Jurkat, Clone E6-1 (cell line): ENCODE measurements around the gene GOLGA6L7. TPM values are rescaled to one million over a fixed set of nuclear protein-coding genes. Genes with fewer than 3 reads are reported as not detected.
"Not testable (repeated sequence)": the region's sequence is repeated elsewhere in the genome, so short reads cannot be mapped to it uniquely, and the experiment has no call there.

Experiments used
- DNase-seq: peaks from one replicate; pipeline ENCODE4 v3.0.0-alpha.2; 2011; ENCODE audit warnings: low read depth, low spot score
- H3K4me3 ChIP-seq: 2 replicates; pipeline ENCODE4 v1.5.1; 2011; ENCODE audit warnings: mild to moderate bottlenecking, low read length, control low read depth, moderate library complexity
- polyA plus RNA-seq: library from polyadenylated mRNA; unstranded; fragments of >200 nt; gene quantifications from one replicate; pipeline ENCODE4 v1.2.1, GENCODE V29; 2012; ENCODE audit warnings: missing spikeins; ENCODE audit not compliant: insufficient read length, insufficient read depth

The GOLGA6L7 gene, protein sequence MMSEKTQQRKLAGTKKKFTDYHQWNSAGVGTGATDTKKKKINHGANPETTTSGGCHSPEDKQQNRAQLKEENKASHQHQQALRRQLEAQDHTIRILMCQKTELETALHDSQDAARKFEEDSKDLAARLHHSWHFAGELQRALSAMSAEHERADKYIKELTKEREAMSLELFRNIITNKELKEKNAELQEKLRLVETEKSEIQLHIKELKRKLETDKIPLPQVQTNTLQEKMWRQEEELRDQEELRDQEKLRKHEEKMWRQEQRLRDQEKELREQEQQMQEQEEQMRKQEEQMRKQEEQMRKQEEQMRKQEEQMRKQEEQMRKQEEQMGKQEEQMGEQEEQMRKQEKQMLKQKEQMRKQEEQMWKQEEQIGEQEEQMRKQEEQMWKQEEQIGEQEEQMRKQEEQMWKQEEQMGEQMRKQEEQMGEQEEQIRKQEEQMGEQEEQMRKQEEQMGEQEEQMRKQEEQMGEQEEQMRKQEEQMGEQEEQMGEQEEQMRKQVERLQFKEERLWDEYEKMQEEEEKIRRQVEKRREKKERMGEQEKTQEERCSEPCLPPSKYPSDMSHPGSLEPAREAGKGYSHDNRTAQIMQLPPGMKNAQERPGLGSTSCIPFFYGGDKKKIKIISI
- polyA plus RNA-seq = not detected

DNA sequence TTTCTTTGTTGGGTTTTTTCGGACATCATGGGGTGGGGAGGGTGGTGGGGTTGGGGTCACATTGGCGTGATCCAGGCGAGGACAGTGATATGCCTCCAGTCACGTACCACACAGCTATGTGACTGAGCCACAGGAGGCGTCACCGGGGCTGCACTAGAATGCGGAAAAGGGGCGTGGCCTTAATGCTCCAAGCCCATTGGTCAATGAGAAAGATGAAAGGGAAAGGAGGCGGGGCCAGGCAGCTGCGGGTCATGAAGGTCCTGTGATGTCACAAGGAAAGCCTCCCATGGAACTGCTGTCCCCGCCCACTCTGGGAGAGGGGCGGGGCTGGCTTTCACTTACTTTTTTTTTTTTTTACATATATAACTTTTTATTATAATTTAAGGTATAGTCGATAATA is at the start of gene GOLGA6L7:
GOLGA6L7 (minus strand) TSS at position 124 of the 400 bp plus-strand sequence; CDS start at position 29, 95 bp downstream.
- H3K4me3 ChIP-seq, DNase-seq: not testable (repeated sequence)

DNA sequence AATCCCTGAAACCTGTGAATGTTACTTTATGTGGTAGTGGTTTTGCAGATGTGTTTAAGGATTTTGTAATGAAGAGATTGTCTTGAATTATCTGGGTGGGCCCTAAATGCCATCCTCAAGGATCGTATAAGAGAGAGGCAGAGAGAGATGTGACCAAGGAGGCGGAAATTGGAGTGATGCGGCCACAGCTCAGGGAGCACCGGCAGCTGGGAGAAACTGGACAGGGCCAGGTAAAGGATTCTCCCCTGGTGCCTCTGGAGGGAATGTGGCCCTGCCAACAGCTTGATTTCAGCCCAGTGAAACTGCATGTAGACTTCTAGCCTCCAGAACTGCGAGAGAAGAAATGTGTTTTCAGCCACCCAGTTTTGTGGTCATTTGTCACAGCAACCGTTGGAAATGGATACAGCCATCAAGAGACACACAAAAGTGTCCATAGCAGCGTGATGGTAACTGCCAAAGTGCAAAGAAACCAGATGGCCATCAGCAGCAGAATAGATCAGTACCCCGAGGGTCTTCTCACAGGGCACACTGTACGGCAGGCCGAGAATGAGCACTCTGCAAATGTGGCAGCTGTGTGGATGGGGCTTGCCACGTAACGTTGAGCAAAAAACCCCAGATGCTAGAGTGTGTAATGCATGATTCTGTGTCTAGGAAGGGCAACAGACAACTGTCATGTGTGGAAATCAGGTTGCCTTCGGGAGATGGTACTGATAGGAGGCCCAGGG is 49.6 kb upstream of the GOLGA6L7 start:
- no peak overlapping the region for H3K4me3 ChIP-seq
- no peak for DNase-seq

DNA sequence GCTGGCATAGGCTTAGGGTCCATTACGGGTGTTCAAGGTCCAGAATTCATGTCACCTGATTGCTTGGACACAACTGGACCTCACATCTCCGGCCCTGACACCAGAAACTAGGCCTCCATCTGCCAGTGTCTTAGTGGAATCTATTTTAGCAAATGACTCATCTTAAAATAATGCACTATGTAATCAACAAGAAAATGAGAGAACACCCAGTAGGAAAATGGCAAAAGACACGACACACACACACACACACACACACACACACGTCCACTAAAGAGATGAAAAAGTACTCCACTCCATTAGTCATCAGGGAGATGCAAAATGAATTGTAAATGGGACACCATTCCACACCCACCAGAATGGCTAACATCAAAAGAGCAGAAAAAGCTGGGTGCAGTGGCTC is 48.5 kb upstream of the GOLGA6L7 start:
- DNase-seq = no peak

DNA sequence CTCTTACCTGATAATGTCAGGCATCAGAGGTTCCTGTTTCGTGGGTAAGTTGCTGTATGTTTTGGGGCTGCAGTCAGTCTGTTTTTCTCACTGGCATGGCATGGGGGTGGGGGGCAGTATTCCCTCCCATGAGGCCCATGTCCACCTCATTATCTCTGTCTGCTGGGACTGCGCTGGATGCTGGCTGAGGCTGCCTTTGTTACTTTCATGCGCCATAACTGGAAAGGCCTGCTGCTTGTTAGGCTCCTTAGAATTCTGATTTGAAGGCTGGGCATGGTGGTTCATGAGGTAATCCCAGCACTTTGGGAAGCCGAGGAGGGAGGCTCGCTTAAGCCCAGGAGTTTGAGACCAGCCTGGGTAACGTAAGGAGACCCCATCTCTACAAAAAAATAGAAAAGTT is 47.1 kb upstream of the GOLGA6L7 start:
- no peak overlapping the region for H3K4me3 ChIP-seq
- DNase-seq = no peak

More for the DNA sequence above, 48.5 kb upstream of the GOLGA6L7 start:
- H3K4me3 ChIP-seq = no peak overlapping the region

DNA sequence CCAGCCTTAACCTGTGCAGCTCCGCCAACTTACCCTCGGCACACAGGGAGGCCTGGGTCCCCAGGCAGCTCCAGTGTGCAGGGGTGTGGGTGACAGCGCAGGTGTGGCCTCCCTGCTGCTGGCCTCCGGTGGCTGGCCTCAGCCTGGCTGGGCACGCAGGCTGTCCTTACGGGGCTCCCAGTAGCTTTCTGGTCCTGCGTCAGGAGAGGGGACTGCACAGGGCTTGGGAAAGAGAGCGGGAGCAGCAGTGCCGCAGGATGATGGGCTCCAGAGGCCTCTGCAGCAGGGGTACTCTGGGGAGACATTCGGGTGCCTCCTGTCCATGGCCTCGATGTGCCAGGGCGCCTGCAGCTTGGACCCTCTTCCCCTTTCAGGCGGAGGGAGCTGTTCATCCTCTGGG is 46.7 kb upstream of the GOLGA6L7 start:
- H3K4me3 ChIP-seq = no peak overlapping the region
- no peak for DNase-seq

DNA sequence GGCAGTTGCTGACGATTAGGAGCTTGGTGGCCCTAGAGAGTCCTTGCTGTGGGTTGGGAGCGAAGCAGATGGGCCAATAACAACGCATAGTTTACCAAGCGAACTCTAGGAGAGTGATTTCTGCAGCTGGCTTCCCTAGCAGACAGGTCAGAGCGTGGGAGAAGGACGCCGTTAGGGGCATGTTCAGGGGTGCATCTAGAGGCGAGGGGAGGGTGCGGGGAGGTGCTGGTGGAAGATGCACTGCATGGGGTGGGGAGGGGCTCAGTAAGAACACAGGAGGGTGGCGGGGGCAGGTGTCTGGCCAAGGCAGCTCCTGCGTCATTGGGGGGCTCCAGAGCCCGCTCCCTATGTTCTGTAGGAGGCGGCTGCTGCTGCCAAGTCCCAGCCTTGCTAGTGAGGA is 46.2 kb upstream of the GOLGA6L7 start:
- H3K4me3 ChIP-seq = no peak overlapping the region
- DNase-seq = no peak

DNA sequence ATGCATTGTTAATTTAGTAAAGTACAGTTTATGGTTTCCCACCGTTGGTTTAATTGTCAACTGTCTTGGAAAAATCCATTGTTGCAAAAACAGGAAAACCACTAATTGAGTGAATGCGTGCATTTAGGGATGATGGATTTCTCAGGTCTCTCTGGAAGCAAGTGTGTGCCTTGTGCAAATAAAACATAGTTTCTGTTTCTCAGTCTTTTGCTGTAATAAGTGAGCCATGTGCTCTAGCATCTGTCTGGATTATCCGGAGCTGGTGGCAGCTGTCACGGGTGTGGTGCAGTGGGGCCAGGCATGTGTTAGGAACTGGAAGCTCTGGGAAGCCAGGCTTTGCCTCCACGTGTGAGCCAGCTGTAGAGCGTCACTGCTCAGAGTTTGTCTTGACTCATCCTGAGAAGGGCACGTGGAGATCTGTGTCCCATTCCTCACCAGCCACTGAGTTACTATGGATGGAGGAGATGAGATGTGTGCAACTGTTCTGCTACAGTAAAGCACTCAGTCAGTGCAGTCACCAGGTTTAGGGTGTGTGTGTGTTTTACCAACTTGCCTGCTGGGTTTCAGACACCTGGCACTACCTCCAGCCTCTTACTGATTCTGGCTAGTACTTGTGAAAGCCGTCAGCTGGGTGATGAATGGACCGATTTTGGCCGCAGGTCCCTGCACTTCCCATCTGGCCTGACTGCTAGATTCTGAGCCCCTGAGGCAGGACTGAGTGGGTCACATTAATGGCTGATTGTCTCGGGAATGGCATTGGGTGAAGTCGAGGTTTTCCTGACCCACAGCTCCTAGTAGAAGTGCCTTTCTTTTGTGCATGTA is 44.6 kb upstream of the GOLGA6L7 start:
- H3K4me3 ChIP-seq = no peak overlapping the region
- no peak for DNase-seq

DNA sequence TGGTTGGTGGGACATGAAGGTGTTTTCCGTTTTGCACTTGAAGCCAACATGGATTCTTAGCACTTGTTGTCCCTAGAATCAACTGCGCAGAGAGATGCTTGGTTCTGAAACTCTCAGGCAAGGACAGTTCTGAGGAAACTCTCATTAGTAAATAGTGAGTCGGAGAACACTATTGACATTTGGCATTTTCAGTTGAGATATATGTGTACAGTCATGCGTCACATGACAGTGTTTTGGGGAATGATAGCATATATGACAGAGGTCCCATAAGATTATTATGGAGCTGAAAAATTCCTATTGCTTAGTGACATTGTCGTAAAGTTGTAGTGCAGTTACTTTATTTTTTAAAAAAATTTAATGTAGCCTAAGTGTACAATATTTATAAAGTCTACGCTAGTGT is 43.1 kb upstream of the GOLGA6L7 start:
- H3K4me3 ChIP-seq = no peak overlapping the region
- no peak for DNase-seq

DNA sequence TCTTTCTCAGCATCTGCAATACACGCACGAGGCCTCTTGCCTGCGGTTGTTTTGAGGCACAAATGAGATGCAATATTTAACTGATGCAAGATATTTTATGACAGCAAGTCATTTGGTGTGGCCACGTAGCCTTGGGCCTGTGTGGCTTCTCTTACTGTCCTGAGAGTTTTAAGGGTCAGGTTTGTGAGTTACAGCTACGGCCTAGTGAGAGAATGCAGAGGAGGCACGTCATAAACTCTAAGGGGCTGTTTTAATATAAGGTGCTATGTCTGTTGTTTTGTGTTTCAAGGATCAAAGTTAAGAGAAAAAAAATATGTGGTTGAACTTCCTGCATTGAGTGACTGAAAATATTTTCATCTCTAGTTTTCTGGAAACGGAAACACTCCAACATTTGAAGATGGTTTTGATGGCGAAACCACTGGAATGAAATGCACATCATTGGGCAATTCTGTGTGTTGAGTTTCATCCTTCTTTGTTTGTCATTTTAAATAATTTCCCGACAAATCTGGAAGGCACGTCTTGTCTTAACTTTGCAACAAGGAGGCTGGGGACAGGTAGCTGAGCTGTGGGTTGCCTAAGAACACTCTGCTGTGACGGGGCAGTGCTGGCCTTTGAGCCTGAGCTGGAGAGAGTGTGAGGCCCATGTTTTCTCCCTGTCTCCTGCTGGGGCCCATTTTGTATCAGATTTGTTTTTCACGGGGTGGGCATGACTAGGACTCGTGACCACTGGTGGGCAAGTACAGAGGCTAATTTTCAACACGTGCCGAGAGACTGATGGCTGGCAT is 42.5 kb upstream of the GOLGA6L7 start:
- peak; percentile 84 for DNase-seq
- H3K4me3 ChIP-seq = peak overlapping the region; percentile 11; the same call in 1 of the 2 replicates

DNA sequence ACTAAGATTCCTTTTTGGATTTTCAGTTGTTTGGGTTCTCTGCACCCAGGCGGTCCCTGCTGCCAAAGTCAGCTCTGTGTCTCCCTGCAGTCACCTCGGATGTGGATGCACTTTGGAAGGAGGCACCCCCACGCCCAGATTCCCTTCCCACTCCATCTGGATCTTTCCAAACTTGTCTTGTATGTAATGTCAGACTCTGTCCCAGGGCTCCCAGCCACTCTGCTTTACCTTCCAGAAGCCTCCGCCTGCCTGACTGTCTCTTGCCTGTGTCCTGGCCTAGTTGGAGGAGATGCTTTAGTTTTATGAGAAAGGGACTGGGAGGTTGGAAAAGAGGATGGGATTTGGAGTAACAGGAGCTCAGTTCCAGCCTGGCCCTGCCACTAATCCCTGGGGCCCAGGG is 41.8 kb upstream of the GOLGA6L7 start:
- DNase-seq, H3K4me3 ChIP-seq: not testable (repeated sequence)

DNA sequence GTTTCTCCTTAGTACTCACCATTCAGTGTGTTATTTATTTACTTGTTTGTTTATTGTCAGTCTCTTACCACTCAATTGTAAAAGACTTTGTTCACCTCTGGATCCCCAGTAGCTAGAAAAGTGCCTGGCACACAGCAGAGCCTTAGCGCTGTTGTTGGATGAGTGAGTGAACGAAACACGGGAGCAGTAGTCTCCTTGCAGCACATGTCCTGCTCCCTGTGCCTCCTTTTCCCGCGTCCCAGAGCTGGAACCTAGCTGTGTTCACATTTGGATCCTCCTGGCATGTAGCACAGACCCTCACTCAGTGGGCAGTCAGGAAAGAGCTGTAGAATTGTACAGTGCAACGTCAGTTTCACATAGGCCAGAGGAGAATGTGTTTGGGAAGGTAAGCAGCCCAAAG is 41.4 kb upstream of the GOLGA6L7 start:
- not testable (repeated sequence) for H3K4me3 ChIP-seq, DNase-seq

DNA sequence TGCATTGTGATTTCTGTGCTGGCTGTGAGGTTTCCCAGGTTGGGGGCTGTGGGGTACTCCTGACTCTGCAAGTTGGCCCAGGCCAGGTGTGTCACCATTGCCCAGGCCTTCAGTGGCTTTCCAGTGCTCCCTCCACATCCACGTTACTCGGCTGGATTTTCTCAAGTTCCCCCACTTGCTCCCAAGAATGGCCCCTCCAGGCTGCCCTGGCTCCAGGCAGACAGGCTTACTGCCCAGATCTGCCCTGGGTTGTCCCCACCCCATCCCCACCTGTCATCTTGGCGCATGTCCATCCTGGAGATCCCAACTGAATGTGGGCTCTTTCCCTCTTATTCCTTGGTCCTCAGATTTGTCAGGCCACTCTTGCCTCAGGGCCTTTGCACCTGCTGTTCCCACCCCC is 40.9 kb upstream of the GOLGA6L7 start:
- DNase-seq = no peak
- H3K4me3 ChIP-seq = no peak overlapping the region

DNA sequence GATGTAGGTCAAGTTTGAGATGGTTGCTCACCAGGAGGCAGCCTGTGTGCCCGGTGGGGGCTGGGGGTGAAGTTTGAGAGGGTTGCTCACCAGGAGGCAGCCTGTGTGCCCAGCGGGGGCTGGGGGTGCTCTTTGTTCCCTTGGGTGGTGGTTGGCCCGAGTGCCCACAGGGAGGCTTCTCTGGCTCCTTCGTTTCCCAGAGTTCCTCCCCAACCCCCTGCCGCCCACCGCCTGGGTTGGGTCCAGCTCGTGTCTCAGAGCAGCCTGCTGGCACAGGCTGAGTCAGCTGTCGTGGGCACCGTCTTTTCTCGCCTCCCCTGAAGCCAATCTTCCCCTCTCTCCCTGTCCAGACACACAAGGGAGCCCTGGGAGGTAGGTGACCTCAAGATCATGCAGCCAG is 40.5 kb upstream of the GOLGA6L7 start:
- no peak overlapping the region for H3K4me3 ChIP-seq
- DNase-seq = no peak

DNA sequence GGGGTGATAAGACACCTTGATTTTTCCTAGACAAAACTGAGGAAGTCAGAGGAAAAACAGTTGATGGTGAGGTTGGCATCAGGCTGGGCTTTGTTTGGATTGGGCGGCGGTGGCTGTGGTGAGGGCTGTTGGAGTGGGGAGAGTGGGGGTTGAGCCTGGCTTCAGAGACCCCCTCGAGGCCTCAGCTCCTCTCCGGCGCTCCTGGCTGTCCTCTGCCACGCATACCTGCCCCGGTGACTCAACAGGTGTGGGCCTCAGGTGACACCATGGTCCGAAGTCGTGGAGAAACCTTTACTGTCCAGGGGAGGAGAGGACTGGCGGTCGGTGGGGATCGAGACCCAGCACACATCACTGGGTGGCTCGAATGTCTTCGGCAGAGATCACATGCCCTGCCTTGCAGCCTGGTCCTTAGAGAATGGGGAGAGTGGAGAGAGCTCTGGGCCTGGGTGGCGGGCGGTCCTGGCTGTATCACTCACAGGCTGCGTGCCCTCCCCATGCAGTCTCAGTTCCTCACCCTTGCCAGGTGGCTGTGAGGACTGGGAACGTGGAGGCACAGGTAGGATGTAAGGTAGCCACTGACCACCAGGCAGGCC is 40.0 kb upstream of the GOLGA6L7 start:
- H3K4me3 ChIP-seq = no peak overlapping the region
- no peak for DNase-seq

DNA sequence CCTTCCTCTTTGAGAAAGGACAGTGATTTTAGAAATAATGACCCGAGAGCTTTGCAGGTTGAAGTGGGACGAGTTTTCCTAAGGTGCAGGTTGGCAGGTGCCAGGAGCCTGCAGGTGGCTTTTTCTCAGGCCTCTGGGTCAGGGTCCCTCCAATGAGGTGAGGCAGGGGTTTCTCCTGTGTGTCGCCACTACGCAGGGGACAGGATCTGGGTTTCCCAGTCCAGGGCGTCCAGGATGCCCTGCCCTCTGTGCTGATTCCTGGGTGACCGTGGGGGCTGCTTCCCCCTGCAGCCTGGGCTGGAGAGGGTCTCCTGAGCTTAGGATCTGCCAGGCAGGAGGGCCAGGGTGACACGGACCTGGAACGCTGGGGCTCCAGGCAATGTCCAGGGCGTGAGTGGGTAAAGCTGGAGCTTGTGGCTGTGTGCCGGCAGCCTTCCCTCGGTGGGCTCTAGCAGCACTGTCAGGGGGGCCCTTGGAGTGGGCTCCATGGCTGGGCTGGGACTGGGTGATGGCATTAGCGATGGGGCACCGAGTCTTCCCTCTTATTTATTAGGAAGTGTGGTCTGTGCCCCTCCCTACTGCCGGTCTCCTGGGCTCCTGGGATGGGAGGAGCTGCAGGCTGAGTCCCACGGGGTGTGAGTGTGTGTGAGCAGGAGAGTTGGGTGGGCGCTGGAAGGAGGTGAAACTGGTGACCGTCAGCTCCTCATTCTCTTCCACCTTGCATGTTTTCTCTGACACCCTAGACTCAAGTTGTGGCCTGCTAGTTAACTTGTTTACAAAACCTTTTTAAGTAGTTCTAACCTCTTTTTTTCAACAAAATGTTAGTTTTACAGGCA is 39.1 kb upstream of the GOLGA6L7 start:
- DNase-seq = no peak
- H3K4me3 ChIP-seq = no peak overlapping the region

DNA sequence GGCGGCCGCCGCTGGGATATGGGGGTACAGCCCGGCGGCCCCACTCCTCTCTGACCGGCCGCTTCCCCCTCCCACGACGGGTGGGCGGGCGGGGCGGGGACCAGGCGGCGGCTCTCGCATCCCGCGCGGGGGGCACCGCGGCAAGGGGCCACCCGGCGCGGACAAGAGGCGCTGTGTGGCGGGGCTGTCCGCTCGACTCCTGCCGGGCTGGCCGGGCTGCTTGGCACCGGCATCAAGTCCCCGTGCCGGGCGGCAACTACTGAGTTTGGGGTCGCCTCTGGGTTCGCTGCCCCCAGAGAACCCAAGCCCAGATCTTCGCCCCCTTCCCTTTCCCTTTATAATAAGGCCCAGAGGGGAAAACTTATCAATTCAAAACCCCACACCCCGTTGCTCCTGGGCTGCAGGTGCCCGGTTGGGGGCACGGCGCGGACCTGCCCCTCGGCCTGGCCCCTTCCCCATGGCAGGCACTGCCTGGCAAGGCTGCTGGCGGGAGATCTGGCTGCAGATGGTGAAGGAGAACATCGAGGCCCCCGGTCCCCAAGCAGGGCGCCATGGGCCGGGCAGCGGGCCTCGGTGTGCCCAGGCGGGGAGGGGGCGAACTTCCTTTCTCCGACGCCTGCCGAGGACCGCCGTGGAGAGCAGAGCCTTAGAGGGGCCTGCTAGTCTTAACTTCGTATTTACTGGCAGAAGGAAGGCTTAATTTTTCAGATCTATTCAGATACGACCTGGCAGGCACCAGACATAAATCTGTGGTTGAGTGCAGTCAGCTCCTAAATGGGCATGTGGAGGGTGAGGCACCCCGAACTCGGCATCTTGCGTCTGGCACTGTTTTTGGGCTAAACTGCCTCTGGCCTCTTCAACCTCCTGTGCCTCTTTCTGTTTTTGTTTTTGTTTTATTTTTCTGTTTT is 38.2 kb upstream of the GOLGA6L7 start:
- no peak for DNase-seq
- H3K4me3 ChIP-seq = peak overlapping the region; percentile 55
